ENCODE data around the gene MTR. TPM values are rescaled to one million over a fixed set of nuclear protein-coding genes. Genes with fewer than 3 reads are reported as not detected.

MTR gene
- total RNA-seq, 2 experiments from 2014 or later, result 22.3 to 63.8 TPM

DNA sequence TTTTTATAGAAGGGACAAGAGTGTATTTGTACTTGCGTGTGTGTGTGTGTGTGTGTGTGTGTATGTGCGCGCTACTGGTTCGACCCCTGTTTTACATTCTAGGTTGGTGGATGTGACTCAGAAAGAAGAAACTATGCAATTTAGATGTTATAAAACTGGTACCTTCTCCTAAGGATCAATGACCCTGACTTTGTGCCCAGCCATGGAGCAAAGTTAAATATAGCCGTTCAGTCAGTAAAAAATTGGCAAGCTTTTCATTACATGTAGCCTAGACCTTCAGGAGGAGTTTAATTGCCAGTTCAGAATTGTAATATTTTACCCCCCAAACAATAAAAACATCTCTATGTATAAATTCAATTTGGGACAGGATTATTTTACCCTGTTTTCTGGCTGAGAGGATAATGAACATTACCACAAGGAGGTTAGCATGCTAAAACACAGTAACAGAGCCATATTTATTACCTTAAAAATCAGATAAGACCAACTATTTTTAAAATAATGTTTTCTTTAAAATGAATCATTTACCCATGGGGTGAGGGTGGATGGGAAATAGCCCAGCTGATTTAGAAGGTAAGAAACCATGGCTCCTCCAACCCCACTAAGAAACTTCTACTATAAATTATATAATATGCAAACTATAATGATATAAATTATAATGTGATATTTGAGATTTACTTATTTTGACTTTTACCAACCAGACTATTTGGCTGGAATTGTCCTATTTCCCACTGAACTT is 33.5 kb upstream of the MTR start:
- Histone ChIP-seq H3K9me3 (ENCODE audit: low read length) (no peaks in the 10 kb centered on the region), H4K20me1 (ENCODE audit: insufficient read depth, low read length) (no peaks in the 10 kb centered on the region), H3K4me3 (ENCODE audit: low read depth, low read length, poor library complexity, severe bottlenecking) (no peak overlapping the region), H3K9me2 (ENCODE audit: insufficient read depth, low read length) (no peaks in the 10 kb centered on the region), H3K36me3 (ENCODE audit: insufficient read depth, low read length) (no peaks in the 10 kb centered on the region), H2AFZ (ENCODE audit: low read length) (no peak overlapping the region), H3K79me2 (ENCODE audit: insufficient read depth, low read depth, low read length) (no peaks in the 10 kb centered on the region), H3K4me1 (ENCODE audit: insufficient read depth, low read length, poor library complexity, severe bottlenecking) (no peaks in the 10 kb centered on the region), H3K4me2 (ENCODE audit: low read length) (no peak overlapping the region), H3K27ac (ENCODE audit: low read depth, low read length, poor library complexity, severe bottlenecking) (no peak overlapping the region)
- no peak for DNase-seq (ENCODE audit: low spot score)
- CTCF ChIA-PET (ENCODE audit: unreplicated experiment), result no interaction called here
- POLR2A ChIA-PET, result interaction anchor here (0.9 to 1.1 kb wide), 2 partner anchors 28 to 122 kb away, joined by 3 to 8 read pairs; no protein-coding TSS in a partner anchor
- no TSS peak for BruUV-seq (replicated peaks)
- intact Hi-C loops (cut with micrococcal nuclease; ENCODE audit: unreplicated experiment), result no loop called here
- TF ChIP-seq, protein P1, sequence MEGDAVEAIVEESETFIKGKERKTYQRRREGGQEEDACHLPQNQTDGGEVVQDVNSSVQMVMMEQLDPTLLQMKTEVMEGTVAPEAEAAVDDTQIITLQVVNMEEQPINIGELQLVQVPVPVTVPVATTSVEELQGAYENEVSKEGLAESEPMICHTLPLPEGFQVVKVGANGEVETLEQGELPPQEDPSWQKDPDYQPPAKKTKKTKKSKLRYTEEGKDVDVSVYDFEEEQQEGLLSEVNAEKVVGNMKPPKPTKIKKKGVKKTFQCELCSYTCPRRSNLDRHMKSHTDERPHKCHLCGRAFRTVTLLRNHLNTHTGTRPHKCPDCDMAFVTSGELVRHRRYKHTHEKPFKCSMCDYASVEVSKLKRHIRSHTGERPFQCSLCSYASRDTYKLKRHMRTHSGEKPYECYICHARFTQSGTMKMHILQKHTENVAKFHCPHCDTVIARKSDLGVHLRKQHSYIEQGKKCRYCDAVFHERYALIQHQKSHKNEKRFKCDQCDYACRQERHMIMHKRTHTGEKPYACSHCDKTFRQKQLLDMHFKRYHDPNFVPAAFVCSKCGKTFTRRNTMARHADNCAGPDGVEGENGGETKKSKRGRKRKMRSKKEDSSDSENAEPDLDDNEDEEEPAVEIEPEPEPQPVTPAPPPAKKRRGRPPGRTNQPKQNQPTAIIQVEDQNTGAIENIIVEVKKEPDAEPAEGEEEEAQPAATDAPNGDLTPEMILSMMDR (conservative IDR thresholded peaks at IDR 0.05; ENCODE audit: low read length), result no peak
- TF ChIP-seq EZH2phosphoT487 (IDR thresholded peaks at IDR 0.05; ENCODE audit: borderline replicate concordance, low read depth, low read length), result no peak

DNA sequence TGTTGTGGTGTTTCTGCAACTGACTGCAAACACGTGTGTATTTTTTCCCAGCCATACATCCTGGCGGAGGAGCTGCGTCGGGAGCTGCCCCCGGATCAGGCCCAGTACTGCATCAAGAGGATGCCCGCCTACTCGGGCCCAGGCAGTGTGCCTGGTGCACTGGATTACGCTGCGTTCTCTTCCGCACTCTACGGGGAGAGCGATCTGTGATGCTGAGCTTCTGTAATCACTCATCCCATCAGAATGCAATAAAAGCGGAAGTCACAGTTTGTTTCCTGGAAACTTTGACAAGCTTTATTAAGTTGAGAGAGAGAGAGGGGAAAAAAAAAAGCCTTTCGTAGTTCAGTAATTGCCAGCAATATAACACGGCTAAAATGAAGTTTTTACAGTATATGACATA is 32.7 kb upstream of the MTR start:
- H3K9me2 ChIP-seq (ENCODE audit: insufficient read depth, low read length), result no peaks in the 10 kb centered on the region
- no peak for DNase-seq (ENCODE audit: low spot score)
- no peaks in the 10 kb centered on the region for H3K36me3 ChIP-seq (ENCODE audit: insufficient read depth, low read length)
- no peaks in the 10 kb centered on the region for H3K79me2 ChIP-seq (ENCODE audit: insufficient read depth, low read depth, low read length)
- no peak overlapping the region for H3K27ac ChIP-seq (ENCODE audit: low read depth, low read length, poor library complexity, severe bottlenecking)
- no peak overlapping the region for H2AFZ ChIP-seq (ENCODE audit: low read length)
- POLR2A ChIA-PET, result interaction anchor here (0.6 to 1.1 kb wide), 3 partner anchors 27 to 121 kb away, joined by 3 to 8 read pairs (median 3); no protein-coding TSS in a partner anchor
- CTCF ChIA-PET (ENCODE audit: unreplicated experiment), result no interaction called here
- H3K4me3 ChIP-seq (ENCODE audit: low read depth, low read length, poor library complexity, severe bottlenecking), result no peak overlapping the region
- H3K4me1 ChIP-seq (ENCODE audit: insufficient read depth, low read length, poor library complexity, severe bottlenecking), result no peaks in the 10 kb centered on the region
- no peak for TF ChIP-seq EZH2phosphoT487 (IDR thresholded peaks at IDR 0.05; ENCODE audit: borderline replicate concordance, low read depth, low read length)
- TF ChIP-seq, protein P1 (conservative IDR thresholded peaks at IDR 0.05; ENCODE audit: low read length), result no peak
- intact Hi-C loops (cut with micrococcal nuclease; ENCODE audit: unreplicated experiment), result no loop called here
- H3K9me3 ChIP-seq (ENCODE audit: low read length), result no peaks in the 10 kb centered on the region
- BruUV-seq (replicated peaks), result no TSS peak
- H3K4me2 ChIP-seq (ENCODE audit: low read length), result no peak overlapping the region
- no peaks in the 10 kb centered on the region for H4K20me1 ChIP-seq (ENCODE audit: insufficient read depth, low read length)

DNA sequence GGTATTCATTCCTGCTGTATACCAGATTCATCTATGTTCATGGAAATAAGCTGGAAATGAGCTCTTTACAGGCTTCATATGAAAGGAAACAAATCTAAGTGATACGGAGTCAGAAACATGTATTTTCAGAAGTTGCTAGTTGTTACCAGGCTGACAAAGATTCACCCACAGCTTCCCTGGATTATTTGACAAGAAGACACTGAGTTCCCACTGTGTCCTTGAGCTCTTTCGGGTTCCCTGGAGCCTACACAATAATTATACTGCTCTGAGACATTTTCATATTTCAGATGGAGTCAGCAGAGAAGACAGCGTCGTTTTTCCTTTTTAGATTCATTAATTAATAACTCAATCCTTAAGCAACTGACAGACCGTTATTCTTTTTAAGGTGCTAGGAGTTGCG is 29.3 kb upstream of the MTR start:
- H3K9me2 ChIP-seq (ENCODE audit: insufficient read depth, low read length), result no peaks in the 10 kb centered on the region
- TF ChIP-seq, protein P1 (conservative IDR thresholded peaks at IDR 0.05; ENCODE audit: low read length), result no peak
- no peak for TF ChIP-seq EZH2phosphoT487 (IDR thresholded peaks at IDR 0.05; ENCODE audit: borderline replicate concordance, low read depth, low read length)
- H3K4me2 ChIP-seq (ENCODE audit: low read length), result no peak overlapping the region
- no peaks in the 10 kb centered on the region for H4K20me1 ChIP-seq (ENCODE audit: insufficient read depth, low read length)
- ChIA-PET CTCF (ENCODE audit: unreplicated experiment) (no interaction called here), POLR2A (interaction anchor here (1.0 kb wide), 1 partner anchor 29 kb away, joined by 4 read pairs; the partner anchor contains the start of gene MTR)
- BruUV-seq (replicated peaks), result no TSS peak
- no peaks in the 10 kb centered on the region for H3K4me1 ChIP-seq (ENCODE audit: insufficient read depth, low read length, poor library complexity, severe bottlenecking)
- no peak for DNase-seq (ENCODE audit: low spot score)
- no peaks in the 10 kb centered on the region for H3K9me3 ChIP-seq (ENCODE audit: low read length)
- H3K36me3 ChIP-seq (ENCODE audit: insufficient read depth, low read length), result no peaks in the 10 kb centered on the region
- H3K27ac ChIP-seq (ENCODE audit: low read depth, low read length, poor library complexity, severe bottlenecking), result no peak overlapping the region
- no peak overlapping the region for H2AFZ ChIP-seq (ENCODE audit: low read length)
- intact Hi-C loops (cut with micrococcal nuclease; ENCODE audit: unreplicated experiment), result no loop called here
- H3K79me2 ChIP-seq (ENCODE audit: insufficient read depth, low read depth, low read length), result no peaks in the 10 kb centered on the region
- no peak overlapping the region for H3K4me3 ChIP-seq (ENCODE audit: low read depth, low read length, poor library complexity, severe bottlenecking)

Measured in OCI-LY7 (cell line).